NB4 (cell line): ENCODE data around the gene XKR8.

Experiments used
- DNase-seq: peaks from one replicate; pipeline ENCODE4 v3.0.0; 2010; ENCODE audit warnings: low read depth
- H3K4me3 ChIP-seq: one replicate; pipeline ENCODE4 v1.5.1; 2011; ENCODE audit warnings: mild to moderate bottlenecking, low read depth, low read length, moderate library complexity
- MYC ChIP-seq: IDR thresholded peaks from 2 replicates; pipeline ENCODE4 v1.6.1; 2011; ENCODE audit warnings: low read depth, low read length
- POLR2A ChIP-seq: IDR thresholded peaks from 2 replicates; pipeline ENCODE4 v1.6.1; 2011; ENCODE audit warnings: mild to moderate bottlenecking; ENCODE audit not compliant: insufficient read length; ENCODE audit errors: extremely low read depth
- TF ChIP-seq, protein P1 (sequence below): IDR thresholded peaks from 2 replicates; pipeline ENCODE4 v1.6.1; 2011; ENCODE audit warnings: low read depth, low read length
- TF ChIP-seq, protein P2 (sequence below): IDR thresholded peaks from one replicate; pipeline ENCODE4 v1.5.1; 2012; ENCODE audit warnings: low read depth, low read length

Gene XKR8

DNA sequence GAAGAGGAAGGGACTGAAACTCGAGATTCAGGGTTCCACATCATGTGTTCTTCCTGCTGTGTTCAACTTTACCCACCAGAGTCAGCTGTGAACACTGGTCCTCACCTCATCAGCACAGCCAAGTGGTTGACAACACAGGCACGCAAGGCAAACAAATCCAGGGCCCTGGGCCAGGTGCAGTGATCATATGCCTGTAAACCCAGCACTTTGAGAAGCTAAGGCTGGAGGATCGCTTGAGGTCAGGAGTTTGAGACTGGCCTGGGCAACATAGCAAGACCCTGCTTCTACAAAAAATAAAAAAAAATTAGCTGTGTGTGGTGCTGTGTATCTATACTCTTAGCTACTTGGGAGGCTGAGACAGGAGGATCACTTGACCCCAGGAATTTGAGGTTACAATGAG is 8.4 kb upstream of the XKR8 start:
- no peak for DNase-seq
- TF ChIP-seq, protein P1, sequence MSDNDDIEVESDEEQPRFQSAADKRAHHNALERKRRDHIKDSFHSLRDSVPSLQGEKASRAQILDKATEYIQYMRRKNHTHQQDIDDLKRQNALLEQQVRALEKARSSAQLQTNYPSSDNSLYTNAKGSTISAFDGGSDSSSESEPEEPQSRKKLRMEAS: no peak
- TF ChIP-seq POLR2A (no peak), MYC (no peak)
- TF ChIP-seq, protein P2, sequence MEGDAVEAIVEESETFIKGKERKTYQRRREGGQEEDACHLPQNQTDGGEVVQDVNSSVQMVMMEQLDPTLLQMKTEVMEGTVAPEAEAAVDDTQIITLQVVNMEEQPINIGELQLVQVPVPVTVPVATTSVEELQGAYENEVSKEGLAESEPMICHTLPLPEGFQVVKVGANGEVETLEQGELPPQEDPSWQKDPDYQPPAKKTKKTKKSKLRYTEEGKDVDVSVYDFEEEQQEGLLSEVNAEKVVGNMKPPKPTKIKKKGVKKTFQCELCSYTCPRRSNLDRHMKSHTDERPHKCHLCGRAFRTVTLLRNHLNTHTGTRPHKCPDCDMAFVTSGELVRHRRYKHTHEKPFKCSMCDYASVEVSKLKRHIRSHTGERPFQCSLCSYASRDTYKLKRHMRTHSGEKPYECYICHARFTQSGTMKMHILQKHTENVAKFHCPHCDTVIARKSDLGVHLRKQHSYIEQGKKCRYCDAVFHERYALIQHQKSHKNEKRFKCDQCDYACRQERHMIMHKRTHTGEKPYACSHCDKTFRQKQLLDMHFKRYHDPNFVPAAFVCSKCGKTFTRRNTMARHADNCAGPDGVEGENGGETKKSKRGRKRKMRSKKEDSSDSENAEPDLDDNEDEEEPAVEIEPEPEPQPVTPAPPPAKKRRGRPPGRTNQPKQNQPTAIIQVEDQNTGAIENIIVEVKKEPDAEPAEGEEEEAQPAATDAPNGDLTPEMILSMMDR: no peak

GRCh38 chr1:27952147-27952546 is 7.6 kb upstream of the XKR8 start:
- no peak for TF ChIP-seq POLR2A
- no peak for TF ChIP-seq MYC
- TF ChIP-seq, protein P2: no peak
- TF ChIP-seq, protein P1: no peak
- no peak overlapping the region for H3K4me3 ChIP-seq
- DNase-seq: no peak

More for the DNA sequence above, 8.4 kb upstream of the XKR8 start:
- H3K4me3 ChIP-seq: no peak overlapping the region

DNA sequence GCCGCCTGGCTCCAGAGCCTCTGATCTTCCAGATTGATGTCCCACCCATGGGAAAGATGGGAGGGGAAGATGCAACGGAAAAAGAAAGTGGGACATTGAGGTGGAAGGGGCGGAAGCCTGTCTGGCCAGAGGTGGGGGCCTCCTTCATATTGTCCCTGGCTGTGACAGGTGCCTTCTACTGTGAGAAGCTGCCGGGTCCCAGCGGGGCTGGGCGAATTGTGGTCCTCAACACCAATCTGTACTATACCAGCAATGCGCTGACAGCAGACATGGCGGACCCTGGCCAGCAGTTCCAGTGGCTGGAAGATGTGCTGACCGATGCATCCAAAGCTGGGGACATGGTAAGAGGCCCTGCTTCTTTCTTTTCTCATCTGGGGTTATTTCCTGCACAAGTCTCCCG is 5.6 kb upstream of the XKR8 start:
- no peak for TF ChIP-seq POLR2A
- TF ChIP-seq MYC: no peak
- TF ChIP-seq, protein P2: no peak
- TF ChIP-seq, protein P1: no peak
- no peak for DNase-seq
- no peak overlapping the region for H3K4me3 ChIP-seq

DNA sequence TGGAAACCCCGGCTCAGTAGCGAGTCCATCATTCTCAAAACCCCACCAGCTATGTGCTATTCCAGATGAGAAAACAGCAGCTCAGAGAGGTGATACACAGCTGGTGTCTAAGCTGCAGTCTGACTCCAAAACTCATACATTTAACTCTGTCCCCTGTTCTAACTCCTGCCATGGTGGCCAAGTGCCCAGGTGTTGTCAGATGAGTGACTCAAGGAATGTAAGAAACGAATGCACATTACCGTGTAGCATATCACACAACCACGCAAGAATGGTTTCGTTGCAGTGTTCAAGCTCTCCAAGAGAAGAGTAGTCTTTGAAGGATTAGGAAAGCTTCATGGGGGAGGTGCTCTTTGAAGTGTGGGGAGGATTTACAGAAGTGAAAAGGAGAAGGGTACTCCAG is 4.7 kb upstream of the XKR8 start:
- TF ChIP-seq POLR2A (no peak), MYC (no peak)
- TF ChIP-seq, protein P1: no peak
- TF ChIP-seq, protein P2: no peak
- no peak overlapping the region for H3K4me3 ChIP-seq
- no peak for DNase-seq

DNA sequence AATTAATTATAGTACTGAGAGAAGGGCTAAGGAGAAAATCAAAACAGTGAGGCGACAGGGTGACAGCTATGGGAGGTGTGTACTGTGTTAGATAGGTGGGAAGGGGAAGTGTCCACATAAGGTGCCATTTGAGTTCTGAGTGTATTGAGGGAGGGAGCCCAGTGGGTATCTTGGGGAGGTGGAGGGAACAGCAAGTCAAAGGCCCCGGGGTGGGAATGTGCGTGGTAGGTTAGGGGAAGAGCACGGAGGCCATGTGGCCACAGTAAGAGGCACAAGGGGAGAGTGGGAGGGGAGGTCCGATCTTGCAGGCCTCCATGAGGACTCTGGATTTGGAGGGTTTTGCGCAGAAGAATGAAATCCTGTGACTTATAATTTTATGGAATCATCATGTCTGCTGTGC is 3.0 kb upstream of the XKR8 start:
- TF ChIP-seq, protein P2: no peak
- TF ChIP-seq, protein P1: no peak
- TF ChIP-seq POLR2A (no peak), MYC (no peak)
- H3K4me3 ChIP-seq: no peak overlapping the region
- no peak for DNase-seq

DNA sequence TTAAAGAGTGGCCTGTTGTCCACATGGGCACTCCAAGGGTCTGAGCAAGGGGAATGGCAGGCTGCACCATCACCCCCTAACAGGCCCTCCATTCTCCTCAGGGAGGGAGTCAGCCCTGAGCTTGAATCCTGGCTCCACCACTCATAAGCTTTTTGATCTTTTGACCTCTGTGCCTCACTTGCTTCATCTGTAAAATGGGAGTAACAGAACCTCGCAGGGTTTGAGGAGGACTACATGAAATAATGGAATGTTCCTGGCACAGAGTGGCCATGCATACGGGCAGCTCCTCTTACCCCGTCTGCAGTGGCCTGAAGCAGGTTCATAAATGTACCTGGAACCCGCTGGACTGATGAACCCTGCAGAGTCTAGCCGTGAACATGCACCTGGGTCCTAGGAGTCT is 2.1 kb upstream of the XKR8 start:
- TF ChIP-seq MYC (no peak), POLR2A (no peak)
- TF ChIP-seq, protein P1: no peak
- TF ChIP-seq, protein P2: no peak
- no peak for DNase-seq
- H3K4me3 ChIP-seq: no peak overlapping the region
